IPS DF 4.7 (cell line): ENCODE data around the gene PDRG1.
"Not testable (repeated sequence)": the region's sequence is repeated elsewhere in the genome, so short reads cannot be mapped to it uniquely, and the experiment has no call there.

Source experiments
- DNase-seq: peaks from one replicate; pipeline ENCODE4 v3.0.0-alpha.2; 2013; ENCODE audit warnings: low spot score; ENCODE audit errors: extremely low read depth

The PDRG1 gene

DNA sequence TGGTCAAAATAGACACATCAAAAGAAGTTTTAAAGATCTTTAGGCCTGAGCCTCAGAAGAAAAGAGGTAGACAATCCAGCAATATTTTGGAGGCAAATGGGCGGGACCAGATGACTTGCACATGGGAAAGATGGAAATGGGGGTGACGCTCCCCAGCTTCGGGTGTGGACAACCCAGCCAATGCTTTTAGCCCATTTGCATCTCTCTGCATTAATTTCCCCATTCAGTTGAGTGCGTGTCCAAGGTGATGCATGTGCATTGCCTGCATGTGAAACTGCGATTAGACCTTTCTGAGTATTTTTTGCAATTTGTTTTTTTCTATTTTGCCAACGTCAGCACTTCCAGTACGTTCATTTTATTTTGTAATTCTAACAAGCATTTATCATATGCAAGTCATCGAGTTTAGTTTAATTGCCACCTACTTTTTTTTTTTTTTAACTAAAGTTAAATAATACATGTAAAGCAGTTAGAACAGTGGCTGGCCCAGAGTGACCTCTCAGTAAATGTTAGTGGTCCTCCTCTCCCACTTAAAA, 24.2 kb downstream of the PDRG1 start:
- no peak for DNase-seq

DNA sequence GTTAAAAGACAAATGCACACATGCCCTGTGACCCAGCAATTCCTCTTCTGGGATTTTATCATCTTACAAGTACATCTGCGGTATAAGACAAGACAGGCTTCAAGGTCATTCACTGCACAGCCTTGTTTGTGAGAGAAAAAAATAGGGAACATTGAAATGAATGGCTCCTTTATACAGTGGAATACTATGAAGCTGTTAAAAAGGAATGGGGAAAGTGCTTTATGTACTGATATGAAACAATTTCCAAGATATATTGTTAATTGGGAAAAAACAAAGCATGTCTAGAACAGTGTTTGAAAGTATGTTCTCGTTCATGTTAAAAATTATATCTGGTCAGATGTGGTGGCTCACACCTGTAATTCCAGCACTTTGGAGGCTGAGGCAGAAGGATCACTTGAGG, 25.4 kb downstream of the PDRG1 start:
- no peak for DNase-seq

DNA sequence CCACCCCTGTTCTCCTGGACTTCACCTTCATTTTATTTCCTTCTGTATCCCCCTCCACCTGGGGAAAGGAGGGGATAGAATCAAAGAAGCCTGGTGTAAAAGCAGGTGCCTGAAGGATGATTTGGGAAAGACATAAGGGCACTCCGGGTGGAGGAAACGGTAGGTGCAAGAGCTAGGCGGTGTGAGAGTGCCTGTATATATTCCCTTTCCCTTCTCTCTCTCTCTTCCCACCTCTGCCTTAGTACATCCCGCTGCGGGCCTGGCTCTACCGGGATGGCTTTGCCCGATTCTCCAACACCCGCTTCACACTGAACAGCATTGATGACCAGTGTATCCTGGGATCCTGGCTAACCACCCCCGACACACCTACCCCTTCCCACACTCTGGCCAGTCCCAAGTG, 26.2 kb downstream of the PDRG1 start:
- DNase-seq = no peak

DNA sequence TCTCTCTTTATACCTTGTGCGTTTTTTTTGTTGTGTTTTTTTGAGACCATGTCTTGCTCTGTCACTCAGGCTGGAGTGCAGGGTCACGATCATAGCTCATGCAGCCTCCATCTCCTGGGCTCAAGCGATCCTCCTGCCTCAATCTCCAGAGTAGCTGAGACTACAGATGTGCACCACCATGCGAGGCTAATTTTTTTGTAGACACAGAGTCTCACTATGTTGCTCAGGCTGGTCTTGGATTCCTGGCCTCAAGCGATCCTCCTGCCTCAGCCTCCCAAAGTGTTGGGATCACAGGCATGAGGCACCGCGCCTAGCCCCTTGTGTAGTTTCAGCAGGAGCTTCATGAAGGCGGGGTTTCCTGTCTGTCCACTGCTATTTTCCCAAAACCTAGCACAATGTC, 27.3 kb downstream of the PDRG1 start:
- DNase-seq = no peak

DNA sequence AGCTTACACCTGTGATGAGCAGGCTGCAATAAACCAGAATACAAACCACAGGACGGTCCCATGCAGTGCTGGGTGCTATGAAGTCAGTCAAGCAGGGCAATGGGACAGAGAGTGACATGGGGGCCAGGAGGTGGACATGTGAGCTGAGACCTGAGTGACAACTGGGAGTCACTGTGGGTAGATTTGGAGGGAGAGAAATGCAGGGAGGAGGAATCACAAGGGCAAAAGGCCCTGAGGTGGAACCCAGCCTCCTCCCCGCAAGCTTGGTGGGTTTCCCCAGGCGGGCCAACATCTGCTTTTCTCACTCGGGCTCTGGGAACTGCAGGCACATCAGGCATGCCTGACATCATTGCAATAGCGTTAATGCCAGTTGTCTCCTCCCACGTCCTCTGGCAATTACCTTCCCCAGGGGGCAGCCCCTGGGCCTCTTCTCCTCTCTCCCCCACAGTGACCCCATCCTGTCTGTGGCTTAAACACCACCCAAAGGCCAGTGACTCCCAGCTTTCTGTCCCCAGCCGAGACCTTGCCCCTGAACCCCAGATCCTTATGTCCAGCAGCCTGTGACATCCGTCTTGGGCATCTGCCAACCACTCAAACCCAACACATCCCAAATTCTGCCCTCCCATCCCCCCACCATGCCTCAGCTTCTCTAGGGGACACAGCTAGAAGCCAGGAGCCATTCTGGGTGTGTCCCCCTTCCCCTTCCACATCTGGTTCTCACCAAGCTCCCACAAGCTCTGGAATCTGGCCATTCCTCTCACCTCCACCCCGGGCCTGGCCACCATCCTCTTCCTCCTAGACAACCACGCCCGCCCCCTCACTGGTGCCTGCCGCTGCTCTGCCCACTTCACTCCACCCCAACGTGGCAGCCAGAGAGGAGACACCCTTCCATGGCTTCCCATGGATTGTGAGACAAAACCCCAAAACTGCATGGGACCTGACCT, 28.2 kb downstream of the PDRG1 start:
- DNase-seq = no peak

- no peak for DNase-seq
Measured at GRCh38 chr20:31922588-31922987, 29.3 kb downstream of the PDRG1 start.

- DNase-seq = no peak
Measured at GRCh38 chr20:31922181-31922580, 29.7 kb downstream of the PDRG1 start.

GRCh38 chr20:31921480-31921879, 30.4 kb downstream of the PDRG1 start:
- DNase-seq = not testable (repeated sequence)

DNA sequence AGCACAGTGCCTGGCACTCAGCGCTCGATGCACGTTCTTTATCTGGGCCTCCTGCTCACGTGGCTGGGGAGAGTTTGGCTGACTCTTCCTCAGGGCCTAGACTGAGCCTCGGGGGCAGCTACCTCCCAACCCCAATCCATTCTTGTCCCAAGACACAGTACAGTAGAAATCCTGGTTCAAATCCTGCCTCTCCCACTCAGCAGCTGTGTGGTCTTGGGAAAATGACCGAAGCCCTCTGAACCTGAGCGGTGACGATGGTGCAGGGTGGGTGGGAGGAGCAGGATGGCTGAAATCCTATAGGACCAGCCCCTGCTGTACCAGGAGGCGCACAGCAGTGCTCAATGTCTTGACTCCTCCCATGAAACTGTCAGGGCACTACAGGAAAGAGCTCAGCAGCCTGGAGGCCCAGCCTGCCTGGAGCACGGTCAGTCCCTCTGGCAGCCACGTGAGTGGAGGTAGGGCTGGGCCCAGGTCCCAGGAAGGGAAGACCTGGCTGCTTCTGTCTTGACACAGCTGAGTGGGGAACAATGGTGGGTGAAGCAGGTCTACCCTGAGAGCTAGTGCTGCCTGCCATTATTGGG, 31.5 kb downstream of the PDRG1 start:
- no peak for DNase-seq

DNA sequence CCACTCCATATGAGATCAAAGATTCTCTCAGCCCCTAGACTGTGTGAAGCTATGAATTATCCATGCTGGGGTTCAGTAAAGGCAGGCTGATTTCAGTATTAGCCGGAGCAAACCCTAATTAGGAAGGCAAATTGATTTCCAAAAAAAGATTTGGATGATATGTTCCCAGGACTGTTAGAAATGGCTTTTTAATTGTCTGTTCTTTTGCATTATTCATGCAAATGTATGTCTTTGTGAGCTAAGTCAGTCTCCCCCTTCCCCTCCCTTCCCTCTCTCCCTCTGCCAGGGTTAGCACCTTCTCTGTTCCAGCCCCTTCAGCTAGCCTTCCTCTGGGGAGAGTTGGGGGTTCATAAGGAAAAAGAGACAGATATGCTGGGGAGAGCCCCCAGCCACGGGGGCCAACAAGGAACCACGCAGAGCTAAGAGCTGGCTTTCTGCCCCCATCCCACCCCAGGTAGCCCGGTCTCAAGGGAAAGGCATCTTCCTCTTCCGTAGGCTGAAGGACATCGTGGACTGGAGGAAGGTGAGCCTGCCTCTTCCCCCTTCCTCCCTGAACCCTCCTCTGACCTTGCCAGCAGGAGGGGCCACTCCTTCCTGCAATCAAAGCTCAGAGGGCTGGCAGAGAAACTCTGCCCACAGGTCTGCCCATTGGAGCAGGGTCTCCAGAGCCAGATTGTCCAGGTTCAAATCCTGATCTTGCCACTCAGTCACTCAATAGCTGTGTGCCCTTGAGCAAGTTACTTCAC, 32.3 kb downstream of the PDRG1 start:
- no peak for DNase-seq

- DNase-seq = no peak
Measured at GRCh38 chr20:31918466-31919105, 33.3 kb downstream of the PDRG1 start.

- not testable (repeated sequence) for DNase-seq
Measured at GRCh38 chr20:31917962-31918412, 33.9 kb downstream of the PDRG1 start.

DNA sequence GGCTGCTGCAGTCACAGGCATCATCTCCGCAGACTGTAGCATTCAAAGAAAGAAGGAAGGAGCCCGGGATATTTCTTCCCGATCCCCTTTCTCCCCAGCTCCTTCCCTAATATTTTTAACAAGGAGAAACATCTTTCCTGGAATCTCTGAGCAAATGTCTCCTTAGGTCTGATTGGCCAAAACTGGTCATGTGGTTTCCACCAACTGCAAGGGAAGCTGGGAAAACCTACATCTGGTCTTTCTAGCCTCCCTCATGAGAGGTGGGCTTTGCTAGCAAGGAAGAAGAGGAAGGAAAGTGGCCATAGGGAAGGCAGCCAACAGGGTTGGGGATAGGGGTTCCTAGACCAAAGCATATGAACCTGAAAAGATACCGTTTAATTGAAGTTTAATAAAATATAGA, 35.1 kb downstream of the PDRG1 start:
- DNase-seq = no peak

DNA sequence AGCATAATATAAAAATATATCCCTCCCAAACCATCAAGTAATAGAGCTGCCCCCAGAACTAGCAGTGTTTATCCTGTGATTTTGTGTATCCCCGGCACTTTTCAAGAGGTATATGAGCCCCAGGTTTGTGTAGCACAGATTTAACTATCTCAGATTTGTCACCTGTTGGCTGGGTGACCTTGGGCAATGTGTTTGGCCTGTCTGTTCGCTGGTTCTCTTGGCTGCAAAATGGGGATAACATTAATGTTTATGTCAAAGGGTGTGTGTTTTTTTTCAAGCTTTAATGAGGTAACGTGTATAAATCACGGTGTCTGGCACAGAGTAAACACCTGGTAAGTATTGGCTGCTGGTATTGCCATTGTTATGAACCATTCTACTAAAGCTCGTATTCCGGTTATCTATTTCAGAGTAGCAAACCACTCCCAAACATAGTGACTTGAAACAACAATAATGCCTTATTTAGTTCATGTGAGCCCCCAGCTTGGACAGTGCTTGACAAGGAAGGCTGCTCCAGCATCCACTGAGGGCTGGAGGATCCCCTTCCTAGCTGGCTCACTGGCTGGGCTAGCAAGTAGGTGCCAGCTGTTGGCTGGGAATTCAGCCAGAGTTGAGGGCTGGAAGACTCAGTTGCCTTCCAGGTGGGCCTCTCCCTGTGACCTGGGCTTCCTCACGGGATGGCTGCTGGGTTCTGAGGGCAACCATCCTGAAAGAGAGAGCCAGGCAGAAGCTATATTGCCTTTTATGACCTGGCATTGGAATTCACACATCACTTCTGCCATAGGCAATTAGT, 36.2 kb downstream of the PDRG1 start:
- DNase-seq = no peak

GRCh38 chr20:31914170-31914569, 37.7 kb downstream of the PDRG1 start:
- no peak for DNase-seq

DNA sequence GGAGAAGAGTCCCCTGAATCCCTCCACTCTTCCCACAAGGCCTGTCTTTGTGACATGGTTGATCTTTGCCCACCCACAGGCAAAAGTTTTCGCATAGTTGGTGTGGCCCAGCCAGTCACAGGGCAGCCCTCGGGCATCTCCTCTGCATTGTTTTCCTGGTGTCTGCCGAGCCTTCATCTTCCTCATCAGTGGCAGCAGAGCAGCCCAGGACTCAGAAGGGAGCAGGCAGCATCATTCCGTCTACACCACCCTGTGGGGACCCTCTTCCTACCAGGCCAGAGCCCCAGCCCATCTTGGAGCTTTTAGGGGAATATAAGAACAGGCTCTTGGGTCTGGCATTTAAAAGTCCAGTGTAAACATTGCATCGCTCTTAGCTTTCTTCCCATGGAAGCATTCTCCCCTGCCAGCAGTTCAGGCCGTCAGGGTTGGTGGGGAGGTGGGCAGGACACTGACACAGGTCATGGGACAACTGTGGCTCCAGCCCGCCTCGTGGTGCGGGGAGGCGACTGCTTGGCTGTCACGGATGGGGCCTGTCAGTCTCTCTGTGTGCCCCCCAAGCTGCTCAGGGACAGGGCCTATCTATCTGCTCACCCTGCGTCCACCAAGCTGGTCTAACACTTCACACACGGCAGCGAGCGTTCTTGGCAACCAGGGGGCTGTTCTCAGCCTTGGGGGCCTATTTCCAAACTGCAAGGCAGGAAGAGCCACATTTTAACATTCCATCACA, 38.3 kb downstream of the PDRG1 start:
- DNase-seq = no peak

GRCh38 chr20:31910071-31910803, 41.6 kb downstream of the PDRG1 start:
- no peak for DNase-seq

DNA sequence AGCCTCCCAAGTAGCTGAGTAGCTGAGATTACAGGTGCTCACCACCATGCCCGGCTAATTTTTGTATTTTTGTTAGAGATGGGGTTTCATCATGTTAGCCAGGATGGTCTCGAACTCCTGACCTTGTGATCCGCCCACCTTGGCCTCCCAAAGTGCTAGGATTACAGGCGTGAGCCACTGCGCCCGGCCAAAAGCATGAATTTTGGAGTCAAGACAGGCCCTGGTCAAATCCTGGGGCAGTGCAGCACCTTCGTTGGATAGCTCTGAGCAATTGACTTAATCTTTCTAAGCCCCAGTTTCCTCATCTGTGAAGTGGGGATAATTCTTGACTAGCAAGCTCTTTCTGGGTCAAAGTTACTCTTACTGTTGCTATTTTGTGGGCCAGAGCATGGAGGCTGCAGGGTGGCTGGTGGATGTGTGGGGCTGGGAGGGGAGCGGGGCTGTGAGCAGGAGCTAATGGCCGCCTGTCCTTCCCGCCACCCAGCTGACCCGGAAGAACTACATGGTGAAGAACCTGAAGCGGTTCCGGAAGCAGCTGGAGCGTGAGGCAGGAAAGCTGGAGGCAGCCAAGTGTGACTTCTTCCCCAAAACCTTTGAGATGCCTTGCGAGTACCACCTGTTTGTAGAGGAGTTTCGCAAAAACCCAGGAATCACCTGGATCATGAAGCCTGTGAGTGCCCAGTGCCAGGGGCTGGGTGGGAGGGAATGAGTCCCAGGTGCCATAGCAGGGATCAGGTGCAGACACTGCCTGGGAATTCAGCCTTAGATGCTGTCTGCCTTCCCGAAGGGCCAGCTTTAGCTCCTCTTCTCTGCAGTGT, 42.4 kb downstream of the PDRG1 start:
- no peak for DNase-seq
